Activated effector memory CD4-positive, alpha-beta T cell treated with anti-CD3 and anti-CD28 coated beads, Interleukin-2, amount 50 U/mL, for 16 hours (primary cell): ENCODE results near the gene WDR88.
"Not testable (repeated sequence)": the region's sequence is repeated elsewhere in the genome, so short reads cannot be mapped to it uniquely, and the experiment has no call there.

Source experiments
- DNase-seq: peaks from one replicate; pipeline ENCODE4 v3.0.0-alpha.2; 2020

The WDR88 gene

DNA sequence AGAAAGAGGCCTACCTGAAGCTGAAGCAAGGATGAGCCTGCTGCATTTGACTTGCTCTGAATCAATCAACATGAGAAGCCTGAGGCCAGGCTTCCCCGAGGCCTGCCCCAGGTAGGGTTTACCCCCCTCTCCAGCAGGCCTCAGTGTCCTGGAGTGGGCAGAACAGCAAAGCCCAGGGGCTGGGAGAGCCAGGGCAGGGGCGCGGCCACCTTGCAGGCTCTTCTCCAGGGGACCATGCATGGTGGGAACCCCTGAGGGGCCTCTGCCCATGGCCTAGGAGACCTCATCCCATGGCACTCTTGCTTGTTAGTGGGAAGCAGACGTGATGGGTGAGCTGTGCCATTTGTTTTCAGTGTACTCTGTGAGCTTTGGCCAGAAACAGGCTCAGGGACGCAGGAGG, 42.3 kb downstream of the WDR88 start:
- DNase-seq, result no peak

DNA sequence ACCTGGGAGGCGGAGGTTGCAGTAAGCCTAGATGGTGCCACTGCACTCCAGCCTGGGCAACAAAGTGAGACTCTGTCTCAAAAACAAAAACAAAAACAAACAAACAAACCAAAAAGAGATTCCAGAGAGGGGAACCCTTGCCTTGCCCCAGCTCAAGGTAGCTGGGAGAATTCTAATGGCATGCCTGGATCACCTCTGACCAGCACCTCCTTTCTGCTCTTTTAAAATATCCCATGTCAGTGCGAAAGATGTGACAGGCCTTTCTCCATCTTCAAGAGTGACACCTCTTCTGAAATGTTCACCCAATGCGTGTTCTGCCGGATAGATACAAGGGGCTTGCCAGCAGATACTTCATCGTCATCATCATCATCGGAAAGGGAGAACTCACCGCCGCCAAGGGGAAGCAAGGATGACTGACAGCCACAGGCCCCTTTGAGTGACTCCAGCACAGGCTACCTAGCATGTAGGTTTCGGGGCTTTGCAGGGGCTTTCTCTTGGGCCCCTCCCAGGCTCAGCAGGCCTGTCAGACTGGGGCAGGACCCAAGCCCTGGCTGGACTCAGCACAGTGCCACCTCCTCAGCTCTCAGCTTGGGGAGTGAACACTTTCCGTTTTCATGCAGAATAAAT, 43.4 kb downstream of the WDR88 start:
- no peak for DNase-seq

GRCh38 chr19:33175886-33176669, 44.2 kb downstream of the WDR88 start:
- DNase-seq, result peak; percentile 73

GRCh38 chr19:33176670-33177416, 44.9 kb downstream of the WDR88 start:
- DNase-seq, result peak; percentile 98

DNA sequence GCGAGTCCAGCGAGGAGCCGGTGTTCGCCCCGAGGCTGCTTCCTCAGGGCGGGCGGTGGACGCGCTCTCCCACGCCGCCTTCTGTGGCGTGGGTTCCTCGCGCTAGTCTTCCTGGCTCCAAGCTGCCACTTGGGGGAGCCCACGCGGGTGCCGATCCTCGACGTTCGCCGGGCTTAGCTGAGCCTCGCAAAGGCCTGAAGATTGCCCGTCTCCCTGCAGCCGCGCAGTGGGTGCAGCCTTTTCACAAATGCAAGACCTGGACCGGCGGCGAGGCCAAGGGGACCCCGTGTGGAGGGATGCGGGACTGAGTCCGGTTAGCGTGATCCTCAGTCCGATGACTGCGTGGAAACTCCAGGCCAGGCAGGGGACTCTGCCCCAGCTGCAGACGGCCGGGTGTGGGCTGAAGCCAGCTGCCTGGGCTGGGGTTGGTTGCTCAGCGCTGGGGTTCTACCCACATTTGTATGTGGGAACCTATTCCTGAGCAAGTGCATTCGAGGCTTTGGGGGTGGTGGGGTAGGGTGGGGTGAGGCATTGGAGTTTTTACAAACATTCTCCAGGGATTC, 45.6 kb downstream of the WDR88 start:
- DNase-seq, result no peak

DNA sequence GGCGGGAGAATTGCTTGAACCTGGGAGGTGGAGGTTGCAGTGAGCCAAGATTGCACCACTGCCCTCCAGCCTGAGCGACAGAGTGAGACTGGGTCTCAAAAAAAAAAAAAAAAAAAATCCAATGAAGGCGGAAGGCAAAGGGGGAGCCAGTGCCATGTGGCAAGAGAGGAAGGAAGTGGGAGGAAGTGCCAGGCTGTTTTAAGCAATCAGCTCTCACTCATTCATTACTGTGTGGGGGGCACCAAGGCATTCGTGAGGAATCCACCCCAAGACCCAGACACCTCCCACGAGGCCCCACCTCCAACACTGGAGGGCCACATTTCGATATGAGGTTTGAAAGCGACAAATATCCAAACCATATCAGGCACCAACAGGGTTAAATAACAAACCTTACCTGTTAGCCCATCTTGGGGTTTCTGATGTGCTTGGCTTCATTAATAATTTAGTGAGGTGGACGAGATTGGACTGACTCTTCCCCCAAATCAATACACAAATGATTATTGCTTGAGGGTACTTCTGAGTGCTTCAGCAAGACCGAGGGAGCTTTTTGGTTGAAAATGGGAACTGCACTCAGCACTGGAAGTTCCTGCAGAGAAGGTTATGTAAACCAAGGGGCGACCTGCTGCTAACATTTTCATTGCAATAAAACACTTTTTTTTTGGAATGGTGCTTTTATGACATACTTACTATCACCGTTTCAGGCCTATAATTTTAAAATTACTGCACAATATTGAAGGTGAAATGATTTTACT, 54.7 kb downstream of the WDR88 start:
- DNase-seq, result no peak

- DNase-seq, result peak; percentile 37
These were observed 55.2 kb downstream of the WDR88 start for GRCh38 chr19:33187183-33187540.

DNA sequence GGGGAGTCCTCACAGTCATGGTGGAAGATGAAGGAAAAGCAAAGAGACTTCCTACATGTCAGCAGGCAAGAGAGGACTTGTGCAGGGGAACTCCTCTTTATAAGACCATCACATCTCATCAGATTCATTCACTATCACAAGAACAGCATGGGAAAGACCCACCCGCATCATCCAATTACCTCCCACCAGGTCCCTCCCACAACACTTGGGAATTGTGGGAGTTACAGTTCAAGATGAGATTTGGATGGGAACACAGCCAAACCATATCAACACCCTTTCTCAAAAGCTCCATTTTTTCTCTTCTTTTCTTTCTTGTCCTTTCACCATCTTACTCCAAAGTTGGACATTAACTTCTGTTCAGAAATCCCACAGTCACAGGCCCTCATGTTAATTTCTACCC, 57.5 kb downstream of the WDR88 start:
- DNase-seq, result no peak

DNA sequence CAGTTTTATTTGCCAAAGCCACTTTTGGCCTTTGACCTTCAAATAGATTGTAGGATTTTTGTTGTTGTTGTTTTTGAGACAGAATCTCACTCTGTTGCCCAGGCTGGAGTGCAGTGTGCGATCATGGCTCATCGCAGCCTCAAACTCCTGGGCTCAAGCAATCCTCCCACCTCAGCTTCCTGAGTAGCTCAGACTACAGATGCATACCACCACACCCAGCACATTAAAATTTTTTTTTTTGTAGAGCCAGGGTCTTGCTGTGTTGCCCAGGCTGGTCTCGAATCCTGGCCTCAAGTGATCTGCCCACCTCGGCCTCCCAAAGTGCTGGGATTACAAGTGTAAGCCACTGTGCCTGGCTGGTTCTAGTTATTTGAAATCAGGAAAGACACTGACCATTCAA, 59.2 kb downstream of the WDR88 start:
- not testable (repeated sequence) for DNase-seq

DNA sequence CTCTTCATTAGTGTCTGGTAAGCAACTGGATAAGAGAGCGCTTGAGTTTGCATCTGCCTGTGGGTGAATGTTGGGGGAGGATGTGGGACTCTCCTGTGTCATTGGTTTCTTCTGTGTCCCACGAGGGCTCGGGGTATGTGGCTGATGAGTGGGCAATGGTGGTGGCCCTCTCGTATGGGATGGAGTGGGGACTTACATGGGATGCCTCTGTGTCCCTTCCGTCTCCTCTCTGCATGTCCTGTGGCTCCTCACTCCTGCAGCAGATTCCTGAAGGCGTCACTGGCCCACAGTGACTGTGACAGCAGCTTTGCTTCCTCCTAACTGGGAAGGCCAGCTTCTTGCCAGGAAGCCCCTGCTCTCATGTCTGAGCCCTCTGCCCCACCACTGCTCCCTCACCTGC, 59.6 kb downstream of the WDR88 start:
- no peak for DNase-seq

DNA sequence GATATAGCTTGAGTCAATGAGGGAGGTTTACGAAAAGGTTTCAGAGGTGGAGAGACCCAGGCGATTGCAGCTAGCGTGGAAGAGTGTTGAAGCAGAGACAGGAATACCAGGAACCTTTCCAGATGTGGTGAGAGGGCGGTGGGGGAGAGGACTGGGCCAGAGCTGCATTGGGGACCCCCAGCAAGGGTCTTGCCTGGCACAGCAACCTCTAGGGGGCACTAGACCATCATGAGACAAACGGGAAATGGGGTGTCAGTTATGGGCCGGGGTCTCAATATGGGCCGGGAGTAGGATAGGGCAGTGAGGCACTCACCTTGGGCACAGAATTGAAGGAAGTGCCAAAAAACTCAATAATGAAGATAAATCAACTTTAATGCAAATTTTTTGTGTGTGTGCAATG, 60.1 kb downstream of the WDR88 start:
- no peak for DNase-seq

DNA sequence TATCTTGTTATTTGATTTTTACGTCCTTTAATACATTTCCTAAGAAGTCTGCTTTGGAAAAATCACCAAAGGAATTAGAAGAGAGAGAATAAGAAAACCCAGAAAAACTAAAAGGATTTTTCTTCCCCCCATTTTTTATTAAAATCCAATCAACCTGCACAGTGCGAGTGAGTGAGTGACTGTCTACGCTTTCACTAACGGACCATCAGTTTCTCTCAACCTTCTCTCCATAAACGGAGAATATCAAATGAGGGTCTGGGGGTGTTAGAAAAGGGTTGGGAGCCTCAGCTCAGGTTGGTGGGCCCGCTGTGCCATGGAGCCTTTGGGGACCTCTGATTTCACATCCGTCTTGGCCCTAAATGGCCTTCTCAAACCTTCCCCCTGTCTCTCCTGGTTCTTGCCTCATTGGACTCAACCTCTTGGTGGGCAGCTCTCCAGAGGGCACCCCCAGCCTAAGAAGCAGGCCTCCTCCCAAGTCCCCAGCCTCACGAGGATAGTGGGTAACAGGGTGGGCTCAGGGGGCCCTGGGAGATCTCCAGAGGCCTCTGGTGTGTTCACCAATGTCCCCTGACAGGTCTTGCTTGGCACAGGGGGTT, 61.5 kb downstream of the WDR88 start:
- DNase-seq, result no peak

GRCh38 chr19:33193865-33194362, 62.0 kb downstream of the WDR88 start, which contains the start of gene LRP3:
LRP3 (plus strand) TSS chr19:33194330; CDS start chr19:33194786, 456 bp downstream.
- DNase-seq, result no peak

- no peak for DNase-seq
These were observed 62.6 kb downstream of the WDR88 start for GRCh38 chr19:33194532-33194885.

DNA sequence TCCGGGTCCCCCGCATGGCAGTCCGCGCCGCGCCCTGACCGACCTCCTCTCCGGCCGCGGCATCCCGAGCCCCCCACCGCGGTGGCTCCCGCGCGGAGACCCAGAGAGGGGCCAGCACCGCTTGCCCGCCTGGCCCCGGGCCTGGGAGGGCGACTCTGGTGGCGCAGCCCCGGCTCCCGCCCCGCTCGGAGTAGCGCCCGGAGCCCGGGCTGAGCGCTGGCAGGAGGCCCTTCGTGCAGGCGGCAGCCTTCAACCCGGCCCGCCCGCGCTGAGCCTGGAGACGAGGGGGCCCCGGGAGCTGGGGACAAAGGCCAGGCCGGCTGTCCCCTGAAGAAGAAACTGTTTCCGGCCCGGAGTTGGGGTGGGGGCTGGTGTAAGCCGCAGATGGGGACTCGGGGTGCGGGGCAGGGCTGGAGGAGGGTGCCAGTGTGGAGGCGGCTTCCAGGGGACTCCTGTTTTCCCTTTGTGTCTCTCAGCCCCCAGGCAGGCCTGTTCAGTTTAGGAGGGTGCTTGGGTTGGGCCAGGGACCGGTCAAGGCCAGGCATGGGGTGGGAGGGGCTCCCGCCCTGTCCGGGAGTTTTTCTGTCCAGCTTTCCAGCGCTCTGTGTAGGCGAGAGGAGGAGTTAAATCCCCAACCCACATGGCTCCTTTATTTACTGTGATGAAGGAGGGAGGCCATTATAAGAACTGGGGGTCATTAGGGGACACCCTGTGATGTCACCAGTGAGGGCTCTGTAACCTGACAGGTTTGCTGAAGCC, 63.2 kb downstream of the WDR88 start:
- DNase-seq, result no peak

DNA sequence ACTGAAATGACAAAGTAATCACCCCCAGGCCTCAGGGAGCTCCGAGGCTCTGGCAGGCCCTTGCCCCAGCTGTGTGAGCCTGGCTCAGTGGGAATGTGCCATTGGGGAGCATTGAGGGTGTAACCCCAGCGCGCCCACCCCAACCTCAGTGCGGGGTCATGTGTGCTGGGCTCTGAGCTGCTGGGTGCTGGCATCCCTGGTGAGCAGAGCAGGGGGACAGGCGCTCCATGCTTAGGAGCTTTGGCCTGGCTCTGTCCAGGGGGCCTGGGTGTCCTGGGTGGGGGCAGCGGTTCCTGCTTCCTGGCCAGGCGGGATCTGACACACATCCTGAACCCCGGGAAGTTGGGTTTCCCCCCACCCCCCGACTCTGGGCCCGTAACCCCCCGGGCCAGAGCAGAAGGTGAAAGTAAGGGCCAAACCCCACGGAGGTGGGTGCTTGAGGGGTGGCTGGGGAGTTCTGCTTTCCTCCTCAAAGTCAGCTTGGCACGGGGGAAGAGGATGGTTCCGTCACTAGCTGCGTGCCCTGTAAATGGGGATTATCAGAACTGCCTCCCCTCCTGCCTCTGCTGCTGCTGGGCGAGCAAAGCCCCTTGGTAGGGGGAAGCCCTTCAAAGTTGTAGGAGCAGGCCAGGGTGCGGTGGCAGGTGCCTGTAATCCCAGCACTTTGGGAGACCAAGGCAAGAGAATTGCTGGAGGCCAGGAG, 63.9 kb downstream of the WDR88 start:
- no peak for DNase-seq

DNA sequence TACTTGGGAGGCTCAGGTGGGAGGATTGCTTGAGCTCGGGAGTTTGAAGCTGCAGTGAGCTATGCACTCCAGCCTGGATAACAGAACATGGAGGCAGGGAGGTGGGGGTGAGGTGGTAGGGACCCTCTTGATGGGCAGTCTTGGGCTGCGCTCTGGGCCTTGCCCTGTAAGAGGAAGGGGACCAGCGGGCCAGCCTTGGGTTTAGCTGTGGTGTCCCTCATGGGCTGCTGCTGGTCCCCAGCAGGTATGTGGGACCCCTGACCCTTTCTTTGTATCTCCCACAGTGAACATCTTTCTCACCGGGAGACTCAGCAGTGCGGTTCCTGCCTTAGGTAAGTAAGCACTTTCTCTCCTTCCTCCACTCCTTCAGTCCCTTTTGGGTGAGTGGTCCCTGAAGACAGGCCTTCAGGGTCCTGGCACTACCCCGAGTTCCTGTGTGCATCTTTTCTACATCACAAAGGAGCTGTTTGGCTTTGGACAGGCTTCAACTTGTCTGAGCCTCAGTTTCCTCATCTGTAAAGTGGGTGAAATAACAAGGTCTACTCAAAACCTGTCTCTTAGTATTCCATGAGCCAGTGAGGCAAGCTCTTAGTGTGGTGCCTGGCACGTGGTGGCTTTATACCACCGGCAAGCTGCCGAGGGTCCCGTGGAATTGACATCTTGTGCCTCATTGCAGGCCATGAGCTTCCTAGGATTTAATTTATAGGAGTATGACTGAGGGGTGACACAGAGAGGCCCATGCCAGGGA, 64.7 kb downstream of the WDR88 start:
- DNase-seq, result no peak

DNA sequence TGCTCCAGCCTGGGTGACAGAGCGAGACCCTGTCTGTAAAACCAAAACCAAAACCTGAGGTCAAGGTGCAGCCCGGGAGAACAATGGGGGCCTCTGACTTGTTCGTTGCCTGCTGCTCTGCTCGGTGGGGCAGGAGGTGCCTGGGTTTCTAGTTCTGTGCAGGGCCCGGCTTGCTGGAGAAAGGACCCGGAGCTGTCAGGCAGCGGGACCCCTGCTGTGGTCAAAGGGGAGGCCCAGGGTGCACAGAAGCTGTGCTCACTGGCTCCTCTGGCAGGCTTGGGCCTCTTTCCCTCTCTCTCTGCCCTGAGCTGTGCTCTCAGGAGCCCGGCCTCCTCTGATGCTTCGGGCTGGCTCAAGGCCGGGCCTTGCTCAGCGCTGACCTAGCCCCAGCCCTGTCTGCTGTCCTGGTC, 65.7 kb downstream of the WDR88 start:
- DNase-seq, result no peak

- DNase-seq, result no peak
These were observed 66.3 kb downstream of the WDR88 start for GRCh38 chr19:33198169-33198568.
